ENCODE measurements around the gene PRR19.

Gene PRR19

DNA sequence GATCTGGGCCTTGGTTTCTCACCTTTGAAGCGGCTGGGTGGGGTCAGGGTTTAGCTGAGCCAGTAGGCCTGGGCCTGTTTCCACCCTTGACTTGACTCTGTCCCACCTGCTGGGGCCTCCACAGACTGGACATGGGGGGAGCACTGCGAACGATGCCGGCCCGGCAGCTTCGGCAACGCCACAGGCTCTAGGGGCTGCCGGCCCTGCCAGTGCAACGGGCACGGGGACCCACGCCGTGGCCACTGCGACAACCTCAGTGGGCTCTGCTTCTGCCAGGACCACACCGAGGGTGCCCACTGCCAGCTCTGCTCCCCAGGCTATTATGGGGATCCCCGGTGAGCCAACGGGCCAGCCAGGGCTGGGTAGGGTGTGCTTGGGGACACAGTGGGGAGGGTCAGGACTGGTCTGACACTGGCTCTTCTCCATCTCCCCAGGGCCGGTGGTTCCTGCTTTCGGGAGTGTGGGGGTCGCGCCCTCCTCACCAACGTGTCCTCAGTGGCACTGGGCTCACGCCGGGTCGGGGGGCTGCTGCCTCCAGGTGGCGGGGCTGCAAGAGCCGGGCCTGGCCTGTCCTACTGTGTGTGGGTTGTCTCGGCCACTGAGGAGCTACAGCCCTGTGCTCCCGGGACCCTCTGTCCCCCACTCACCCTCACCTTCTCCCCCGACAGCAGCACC is 51.5 kb downstream of the PRR19 start:
- no peak for DNase-seq

GRCh38 chr19:42355896-42356295 is 54.0 kb downstream of the PRR19 start:
- DNase-seq = no peak

DNA sequence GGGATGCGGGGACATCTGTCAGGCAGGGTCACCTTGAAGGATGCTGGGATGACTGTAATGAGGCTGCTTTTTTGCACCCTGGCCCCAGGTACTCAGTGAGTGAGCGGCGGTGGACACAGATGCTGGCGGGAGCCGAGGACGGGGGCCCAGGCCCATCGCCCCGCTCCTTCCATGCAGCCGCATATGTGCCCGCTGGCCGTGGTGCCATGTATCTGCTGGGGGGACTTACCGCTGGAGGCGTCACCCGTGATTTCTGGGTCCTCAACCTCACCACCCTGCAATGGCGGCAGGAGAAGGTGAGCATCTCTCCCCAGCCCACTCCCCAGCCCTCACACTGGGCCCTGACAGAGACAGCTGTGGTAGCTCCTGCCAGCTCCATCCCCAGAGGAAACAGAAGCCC is 54.8 kb downstream of the PRR19 start:
- DNase-seq = no peak

DNA sequence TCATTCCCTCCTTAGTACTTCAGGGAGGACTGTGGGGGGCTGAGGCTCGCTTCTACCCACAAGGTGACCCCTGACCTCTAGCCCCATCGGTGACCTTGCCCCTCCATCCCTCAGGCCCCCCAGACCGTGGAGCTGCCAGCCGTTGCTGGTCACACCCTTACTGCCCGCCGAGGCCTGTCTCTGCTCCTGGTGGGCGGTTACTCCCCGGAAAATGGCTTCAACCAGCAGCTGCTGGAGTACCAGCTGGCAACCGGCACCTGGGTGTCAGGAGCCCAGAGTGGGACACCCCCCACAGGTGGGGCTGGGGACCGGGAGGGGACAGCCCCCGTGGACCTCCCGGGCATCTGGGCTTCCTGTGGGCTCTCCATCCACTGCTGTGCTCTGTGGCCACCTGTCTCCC is 55.4 kb downstream of the PRR19 start:
- DNase-seq = no peak

Data from NCI-H2029 (cell line).